ENCODE results near the gene RAG2. TPM values are rescaled to one million over a fixed set of nuclear protein-coding genes. Genes with fewer than 3 reads are reported as not detected.
"Not testable (repeated sequence)": the region's sequence is repeated elsewhere in the genome, so short reads cannot be mapped to it uniquely, and the experiment has no call there.

The RAG2 gene
- total RNA-seq, 2 donors from 2014 or later = not detected

DNA sequence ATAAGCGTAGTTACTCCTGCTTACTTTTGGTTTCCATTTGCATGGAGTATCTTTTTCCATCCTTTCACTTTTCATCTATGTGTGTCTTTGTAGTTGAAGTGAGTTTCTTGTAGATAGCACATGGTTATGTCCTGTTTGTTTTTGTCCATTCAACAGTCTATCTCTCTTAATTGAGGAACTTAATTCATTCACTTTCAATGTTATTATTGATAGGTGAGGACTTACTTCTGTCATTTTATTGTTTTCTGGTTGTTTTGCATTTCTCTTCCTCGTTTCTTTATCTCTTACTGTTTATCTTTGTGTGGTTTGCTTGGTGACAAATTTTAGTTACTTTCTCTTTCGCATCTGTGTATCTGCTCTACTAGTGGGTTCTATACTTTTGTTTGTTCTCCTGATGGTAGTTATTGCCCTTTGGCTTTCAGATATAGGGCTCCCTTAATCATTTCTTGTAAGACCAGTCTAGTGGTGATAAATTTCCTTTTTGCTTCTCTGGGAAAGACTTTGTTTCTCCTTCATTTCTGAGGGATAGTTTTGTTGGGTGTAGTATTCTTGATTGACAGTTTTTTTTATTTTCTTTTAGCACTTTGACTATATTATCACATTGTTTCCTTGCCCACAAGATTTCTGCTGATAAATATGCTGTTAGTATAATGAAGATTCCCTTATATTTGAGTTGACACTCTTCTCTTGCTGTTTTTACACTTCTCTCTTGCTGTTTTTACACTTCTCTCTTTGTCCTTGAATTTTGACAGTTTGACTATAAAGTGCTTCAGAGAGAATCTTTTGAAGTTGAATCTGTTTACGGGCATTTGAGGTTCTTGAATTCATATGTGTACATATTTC, 39.2 kb downstream of the RAG2 start:
- no peak for DNase-seq
- ATAC-seq (replicated peaks in 1 of 2) = peak; percentile 72 to 86
- H3K27ac Mint-ChIP-seq = peak overlapping the region; percentile 9
- peaks cover 23% of the 10 kb centered on the region for H3K4me1 Mint-ChIP-seq (ENCODE audit: low read depth)
- peak overlapping the region; percentile 65 to 68 for H3K4me3 Mint-ChIP-seq
- peaks cover 2 to 4% of the 10 kb centered on the region in 2 donors for H3K36me3 Mint-ChIP-seq (ENCODE audit: insufficient read depth in 2 of 2)
- peaks cover 7% of the 10 kb centered on the region for H3K27me3 Mint-ChIP-seq (ENCODE audit: low read depth)
- H3K9me3 Mint-ChIP-seq = peaks cover 0 to 3% of the 10 kb centered on the region in 2 donors

- Mint-ChIP-seq H3K27me3 (ENCODE audit: low read depth) (peaks cover 6% of the 10 kb centered on the region), H3K9me3 (peaks cover 0 to 3% of the 10 kb centered on the region in 2 donors), H3K36me3 (ENCODE audit: insufficient read depth in 2 of 2) (peaks cover 2 to 4% of the 10 kb centered on the region in 2 donors), H3K4me3 (peak overlapping the region in 1 of 2 donors; percentile 65), H3K4me1 (ENCODE audit: low read depth) (peaks cover 23% of the 10 kb centered on the region), H3K27ac (peak overlapping the region; percentile 9)
- ATAC-seq (replicated peaks in 1 of 2) = no peak
- DNase-seq = no peak
These were observed 40.0 kb downstream of the RAG2 start for GRCh38 chr11:36557991-36558390.

DNA sequence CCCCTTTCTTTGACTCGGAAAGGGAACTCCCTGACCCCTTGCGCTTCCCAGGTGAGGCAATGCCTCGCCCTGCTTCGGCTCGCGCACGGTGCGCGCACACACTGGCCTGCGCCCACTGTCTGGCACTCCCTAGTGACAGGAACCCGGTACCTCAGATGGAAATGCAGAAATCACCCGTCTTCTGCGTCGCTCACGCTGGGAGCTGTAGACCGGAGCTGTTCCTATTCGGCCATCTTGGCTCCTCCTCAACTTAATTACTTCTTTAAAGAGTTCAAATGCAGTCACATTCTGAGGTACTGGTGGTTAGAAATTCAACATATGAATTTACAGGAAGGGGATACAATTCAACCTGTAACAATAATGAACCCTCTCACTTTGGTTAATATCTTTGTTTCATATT, 40.6 kb downstream of the RAG2 start:
- ATAC-seq (replicated peaks in 1 of 2); H3K4me3 Mint-ChIP-seq; DNase-seq; H3K27me3 Mint-ChIP-seq (ENCODE audit: low read depth); H3K36me3 Mint-ChIP-seq (ENCODE audit: insufficient read depth in 2 of 2); H3K27ac Mint-ChIP-seq; H3K9me3 Mint-ChIP-seq: not testable (repeated sequence)
- H3K4me1 Mint-ChIP-seq (ENCODE audit: low read depth) = peaks cover 23% of the 10 kb centered on the region

GRCh38 chr11:36550385-36551115, 47.5 kb downstream of the RAG2 start:
- no peaks in the 10 kb centered on the region for H3K4me1 Mint-ChIP-seq (ENCODE audit: low read depth)

More at GRCh38 chr11:36550385-36551115, 47.5 kb downstream of the RAG2 start:
- DNase-seq (no peak), ATAC-seq (replicated peaks in 1 of 2) (no peak)
- peaks cover 13% of the 10 kb centered on the region for H3K27me3 Mint-ChIP-seq (ENCODE audit: low read depth)
- peaks cover 0 to 1% of the 10 kb centered on the region in 2 donors for H3K36me3 Mint-ChIP-seq (ENCODE audit: insufficient read depth in 2 of 2)
- peaks cover 0 to 4% of the 10 kb centered on the region in 2 donors for H3K9me3 Mint-ChIP-seq
- no peak overlapping the region for H3K27ac Mint-ChIP-seq
- H3K4me3 Mint-ChIP-seq = no peak overlapping the region

Other genes with a start within 250 kb of the RAG2 start
- 10 to 100 TPM; 10.1 to 12.2 TPM for gene TRAF6, start 88.0 kb downstream of the RAG2 start, total RNA-seq
- gene RAG1, start 30.2 kb downstream of the RAG2 start, total RNA-seq = under 1 TPM; 0.39 to 0.50 TPM
- 1 to 10 TPM; 3.9 to 4.1 TPM for gene IFTAP, start 3.7 kb downstream of the RAG2 start, total RNA-seq

All from activated T-cell treated with anti-CD3 and anti-CD28 coated beads, Interleukin-2, amount 50 U/mL, for 72 hours (primary cell).